GM19351 (cell line): ENCODE data around the gene TXN.
"Not testable (repeated sequence)": the region's sequence is repeated elsewhere in the genome, so short reads cannot be mapped to it uniquely, and the experiment has no call there.

Experiments used
- ATAC-seq: cut with Tn5 transposase; IDR thresholded peaks from one replicate; pipeline ENCODE4 v1.9.1; 2021; ENCODE audit warnings: mild to moderate bottlenecking, moderate library complexity; ENCODE audit not compliant: unreplicated experiment

The TXN gene

GRCh38 chr9:110214090-110214489, 42.2 kb downstream of the TXN start:
- no peak for ATAC-seq

DNA sequence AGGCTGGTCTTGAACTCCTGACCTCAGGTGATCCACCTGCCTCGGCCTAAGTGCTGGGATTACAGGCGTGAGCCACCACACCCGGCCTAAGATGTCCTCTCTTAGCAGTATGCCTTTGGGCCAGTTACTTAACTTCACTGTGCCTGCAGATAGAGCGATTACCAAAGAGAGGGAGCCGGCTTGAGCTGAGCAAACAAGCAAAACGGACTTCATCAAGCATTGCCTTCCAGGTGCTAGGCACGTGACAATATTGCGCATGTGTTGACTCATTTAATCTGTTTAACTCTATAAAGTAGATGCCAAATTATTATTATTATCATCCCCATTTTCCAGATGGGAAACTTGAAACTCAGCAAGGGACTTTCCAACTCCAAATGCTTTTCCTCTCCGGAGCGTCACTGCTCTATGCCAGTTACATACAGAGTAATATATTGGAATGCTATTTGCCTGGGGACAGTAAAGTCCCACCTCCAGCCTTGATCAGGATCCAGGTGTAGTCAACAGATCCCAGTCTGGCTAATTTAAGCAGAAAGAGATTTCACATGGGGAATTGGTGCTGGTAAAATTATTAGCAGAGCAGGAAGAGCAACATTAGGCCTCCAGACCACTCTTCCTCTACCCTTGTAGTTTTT, 42.8 kb downstream of the TXN start:
- ATAC-seq = no peak

DNA sequence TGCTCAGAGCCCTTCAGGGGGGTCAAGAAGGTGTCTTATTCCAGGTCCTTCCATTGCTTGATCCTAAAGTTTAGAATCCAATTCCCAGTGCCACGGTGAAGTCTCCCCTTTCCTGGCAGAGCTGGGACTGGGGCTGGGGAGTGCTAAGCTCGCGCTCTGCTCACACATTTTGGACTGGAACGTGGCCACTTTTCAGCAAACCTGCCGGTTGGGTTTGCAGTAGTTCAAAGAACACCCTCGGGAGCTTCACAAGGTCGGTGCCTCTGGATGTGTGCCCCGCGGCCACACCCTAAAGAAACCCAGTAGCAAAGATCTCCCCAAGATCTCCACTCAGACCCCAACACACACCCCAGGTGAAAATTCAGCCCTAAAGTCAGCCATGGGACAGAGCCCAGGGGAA, 48.3 kb downstream of the TXN start, which contains the start of gene C9orf152:
Gene C9orf152 (minus strand): TSS at position 129 of the 400 bp plus-strand sequence. CDS start 580 bp downstream, outside the sequence.
- ATAC-seq = no peak

GRCh38 chr9:110207071-110207641, 49.2 kb downstream of the TXN start:
- no peak for ATAC-seq

DNA sequence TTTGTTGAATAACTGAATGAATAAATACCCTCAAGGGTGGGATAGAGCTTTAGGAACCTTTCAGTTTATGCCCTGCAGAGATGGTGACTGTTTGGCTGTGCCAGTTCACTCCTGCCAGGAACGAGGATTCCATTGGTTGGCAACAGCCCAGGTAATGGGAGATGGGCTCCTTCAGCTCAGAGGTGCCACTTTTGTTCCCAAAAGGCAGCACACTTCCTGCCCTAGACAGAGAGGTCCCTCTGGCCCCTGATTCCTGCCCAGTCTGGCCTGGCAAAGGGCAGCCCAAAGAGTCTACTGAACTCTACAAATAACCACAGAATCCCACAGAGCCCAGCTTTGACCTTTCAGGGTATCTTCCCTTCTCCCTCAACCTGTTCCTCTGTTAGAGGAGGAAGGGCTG, 49.9 kb downstream of the TXN start:
- no peak for ATAC-seq

DNA sequence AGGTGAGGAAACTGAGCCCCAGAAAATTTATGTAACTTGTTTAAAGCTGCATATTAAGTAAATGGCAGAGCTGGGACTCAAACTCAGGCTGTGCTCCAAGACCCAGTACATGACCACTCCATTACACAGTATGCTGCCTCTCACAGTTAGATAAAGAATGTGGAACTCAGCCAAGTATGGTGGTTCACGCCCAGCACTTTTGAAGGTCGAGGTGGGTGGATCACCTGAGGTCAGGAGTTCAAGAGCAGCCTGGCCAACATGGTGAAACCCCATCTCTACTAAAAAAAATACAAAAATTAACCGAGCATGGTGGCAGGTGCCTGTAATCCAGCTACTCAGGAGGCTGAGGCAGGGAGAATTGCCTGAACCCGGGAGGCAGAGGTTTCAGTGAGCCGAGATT, 50.7 kb downstream of the TXN start:
- not testable (repeated sequence) for ATAC-seq

DNA sequence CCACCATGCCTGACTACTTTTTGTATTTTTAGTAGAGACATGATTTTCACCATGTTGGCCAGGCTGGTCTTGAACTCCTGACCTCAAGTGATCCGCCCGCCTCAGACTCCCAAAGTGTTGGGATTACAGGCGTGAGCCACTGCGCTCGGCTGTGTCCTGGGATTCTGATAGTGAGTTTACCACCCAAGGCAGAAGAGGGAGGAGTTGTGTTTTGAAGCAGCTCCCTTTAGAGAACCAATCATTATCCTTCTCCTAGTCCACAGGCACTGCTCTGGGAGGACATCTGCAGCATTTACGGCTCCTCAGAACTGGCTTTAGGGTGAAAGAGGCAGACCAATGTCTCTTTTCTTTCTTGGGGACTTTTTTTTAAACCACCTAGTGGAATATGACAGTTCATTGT, 54.1 kb downstream of the TXN start:
- no peak for ATAC-seq

- ATAC-seq = no peak
Measured at GRCh38 chr9:110199643-110200042, 56.7 kb downstream of the TXN start.

DNA sequence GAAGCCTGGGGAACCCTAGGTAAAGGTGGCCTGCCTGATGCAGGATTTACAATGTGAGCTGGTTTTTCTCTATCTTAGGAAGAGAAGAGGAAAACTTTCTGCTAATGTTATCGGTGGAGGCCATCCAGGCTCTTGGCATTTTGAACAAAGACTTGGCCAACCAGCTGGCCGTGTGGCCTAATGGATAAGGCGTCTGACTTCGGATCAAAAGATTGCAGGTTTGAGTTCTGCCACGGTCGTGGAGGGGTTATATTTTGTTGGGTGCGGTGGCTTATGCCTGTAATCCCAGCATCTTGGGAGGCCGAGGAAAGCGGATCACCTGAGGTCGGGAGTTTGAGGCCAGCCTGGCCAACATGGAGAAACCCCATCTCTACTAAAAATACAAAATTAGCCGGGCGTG, 58.0 kb downstream of the TXN start:
- ATAC-seq = no peak

GRCh38 chr9:110197330-110198187, 58.7 kb downstream of the TXN start:
- no peak for ATAC-seq

- ATAC-seq = not testable (repeated sequence)
Measured at GRCh38 chr9:110196084-110196499, 60.2 kb downstream of the TXN start.
